IPS-18a (cell line): ENCODE measurements around the gene COX5A.
"Not testable (repeated sequence)": the region's sequence is repeated elsewhere in the genome, so short reads cannot be mapped to it uniquely, and the experiment has no call there.

ENCODE experiments used
- H3K27ac ChIP-seq: one replicate; pipeline ENCODE4 v1.5.1; 2013; ENCODE audit warnings: low read length
- H3K27me3 ChIP-seq: one replicate; pipeline ENCODE4 v1.6.1; 2013; ENCODE audit warnings: mild to moderate bottlenecking, low read length; ENCODE audit not compliant: control insufficient read depth, insufficient read depth
- H3K36me3 ChIP-seq: one replicate; pipeline ENCODE4 v1.6.1; 2013; ENCODE audit warnings: low read depth, low read length; ENCODE audit not compliant: control insufficient read depth
- H3K4me1 ChIP-seq: one replicate; pipeline ENCODE4 v1.6.1; 2013; ENCODE audit warnings: low read depth, low read length; ENCODE audit not compliant: control insufficient read depth
- H3K4me3 ChIP-seq: one replicate; pipeline ENCODE4 v1.5.1; 2013; ENCODE audit warnings: low read length
- H3K9ac ChIP-seq: one replicate; pipeline ENCODE4 v1.6.1; 2013; ENCODE audit warnings: mild to moderate bottlenecking, low read length, moderate library complexity
- H3K9me3 ChIP-seq: one replicate; pipeline ENCODE4 v1.6.1; 2013; ENCODE audit warnings: low read depth, low read length; ENCODE audit not compliant: control insufficient read depth

COX5A gene

GRCh38 chr15:74954515-74954914 is 16.6 kb upstream of the COX5A start:
- Histone ChIP-seq H3K4me1 (peaks cover 22% of the 10 kb centered on the region), H3K4me3 (no peak overlapping the region), H3K27me3 (peaks cover 45% of the 10 kb centered on the region), H3K36me3 (no peaks in the 10 kb centered on the region), H3K9ac (no peak overlapping the region), H3K9me3 (no peaks in the 10 kb centered on the region), H3K27ac (no peak overlapping the region)

GRCh38 chr15:74951006-74951405 is 13.1 kb upstream of the COX5A start:
- Histone ChIP-seq H3K27me3 (peaks cover 15% of the 10 kb centered on the region), H3K9ac (no peak overlapping the region), H3K4me3 (no peak overlapping the region), H3K27ac (no peak overlapping the region), H3K9me3 (no peaks in the 10 kb centered on the region), H3K4me1 (peaks cover 19% of the 10 kb centered on the region), H3K36me3 (no peaks in the 10 kb centered on the region)

GRCh38 chr15:74950078-74950908 is 12.4 kb upstream of the COX5A start:
- Histone ChIP-seq H3K27ac (no peak overlapping the region), H3K9me3 (no peaks in the 10 kb centered on the region), H3K4me3 (no peak overlapping the region), H3K36me3 (no peaks in the 10 kb centered on the region), H3K27me3 (peaks cover 8% of the 10 kb centered on the region), H3K9ac (no peak overlapping the region), H3K4me1 (peaks cover 15% of the 10 kb centered on the region)

- Histone ChIP-seq H3K27ac (peak overlapping the region; percentile 79), H3K4me3 (peak overlapping the region; percentile 99), H3K36me3 (peaks cover 5% of the 10 kb centered on the region), H3K4me1 (no peaks in the 10 kb centered on the region), H3K9ac (peak overlapping the region; percentile 94), H3K9me3 (no peaks in the 10 kb centered on the region), H3K27me3 (no peaks in the 10 kb centered on the region)
Measured at GRCh38 chr15:74937272-74937589, 642 bp downstream of the COX5A start.

GRCh38 chr15:74935193-74935592 is 2.7 kb downstream of the COX5A start:
- not testable (repeated sequence) for H3K4me1 ChIP-seq, H3K9me3 ChIP-seq, H3K9ac ChIP-seq, H3K36me3 ChIP-seq, H3K4me3 ChIP-seq, H3K27ac ChIP-seq, H3K27me3 ChIP-seq

- Histone ChIP-seq H3K4me1 (no peaks in the 10 kb centered on the region), H3K9me3 (no peaks in the 10 kb centered on the region), H3K36me3 (peaks cover 18% of the 10 kb centered on the region), H3K4me3 (no peak overlapping the region), H3K9ac (no peak overlapping the region), H3K27ac (no peak overlapping the region), H3K27me3 (no peaks in the 10 kb centered on the region)
Measured at GRCh38 chr15:74933573-74933972, 4.3 kb downstream of the COX5A start.

- peaks cover 47% of the 10 kb centered on the region for H3K36me3 ChIP-seq
Measured at GRCh38 chr15:74928771-74929198, 9.1 kb downstream of the COX5A start.

GRCh38 chr15:74924525-74924924 is 13.3 kb downstream of the COX5A start:
- Histone ChIP-seq H3K9me3 (no peaks in the 10 kb centered on the region), H3K36me3 (peaks cover 75% of the 10 kb centered on the region), H3K4me1 (no peaks in the 10 kb centered on the region), H3K4me3 (no peak overlapping the region), H3K27ac (no peak overlapping the region), H3K27me3 (no peaks in the 10 kb centered on the region), H3K9ac (no peak overlapping the region)

More at GRCh38 chr15:74928771-74929198, 9.1 kb downstream of the COX5A start:
- Histone ChIP-seq H3K9me3 (no peaks in the 10 kb centered on the region), H3K4me3 (no peak overlapping the region), H3K4me1 (no peaks in the 10 kb centered on the region), H3K27ac (no peak overlapping the region), H3K27me3 (no peaks in the 10 kb centered on the region), H3K9ac (no peak overlapping the region)

GRCh38 chr15:74920456-74920855 is 17.4 kb downstream of the COX5A start:
- H3K9ac ChIP-seq = no peak overlapping the region
- H3K36me3 ChIP-seq = peaks cover 76% of the 10 kb centered on the region
- H3K4me3 ChIP-seq = no peak overlapping the region
- H3K27me3 ChIP-seq = no peaks in the 10 kb centered on the region
- no peaks in the 10 kb centered on the region for H3K4me1 ChIP-seq
- no peak overlapping the region for H3K27ac ChIP-seq
- H3K9me3 ChIP-seq = no peaks in the 10 kb centered on the region

GRCh38 chr15:74917676-74918075 is 20.2 kb downstream of the COX5A start:
- Histone ChIP-seq H3K4me1 (no peaks in the 10 kb centered on the region), H3K9ac (no peak overlapping the region), H3K9me3 (no peaks in the 10 kb centered on the region), H3K27ac (no peak overlapping the region), H3K36me3 (peaks cover 73% of the 10 kb centered on the region), H3K4me3 (no peak overlapping the region), H3K27me3 (no peaks in the 10 kb centered on the region)

- H3K4me1 ChIP-seq, H3K9me3 ChIP-seq, H3K9ac ChIP-seq, H3K27me3 ChIP-seq, H3K27ac ChIP-seq, H3K4me3 ChIP-seq: not testable (repeated sequence)
- H3K36me3 ChIP-seq = peaks cover 53% of the 10 kb centered on the region
Measured at GRCh38 chr15:74913799-74914198, 24.1 kb downstream of the COX5A start.

GRCh38 chr15:74913041-74913440 is 24.8 kb downstream of the COX5A start:
- no peaks in the 10 kb centered on the region for H3K4me1 ChIP-seq
- no peaks in the 10 kb centered on the region for H3K27me3 ChIP-seq
- no peak overlapping the region for H3K9ac ChIP-seq
- no peak overlapping the region for H3K27ac ChIP-seq
- H3K36me3 ChIP-seq = peaks cover 46% of the 10 kb centered on the region
- no peaks in the 10 kb centered on the region for H3K9me3 ChIP-seq
- H3K4me3 ChIP-seq = no peak overlapping the region
